ENCODE results near the gene ARHGDIB.
A peak's percentile ranks its signal among the peaks of the same experiment; 100 is the strongest.

The ARHGDIB gene

GRCh38 chr12:14963520-14963919 lies 2.1 kb upstream of the ARHGDIB start:
- DNase-seq (ENCODE audit: low read depth): no peak
- H3K4me3 ChIP-seq (ENCODE audit: low read length): no peak overlapping the region
- no peak for TF ChIP-seq CTCF (IDR thresholded peaks at IDR 0.05; ENCODE audit: insufficient read depth, low read depth, low read length, missing control alignments)

GRCh38 chr12:14962797-14963196 lies 1.4 kb upstream of the ARHGDIB start:
- H3K4me3 ChIP-seq (ENCODE audit: low read length): no peak overlapping the region
- no peak for TF ChIP-seq CTCF (IDR thresholded peaks at IDR 0.05; ENCODE audit: insufficient read depth, low read depth, low read length, missing control alignments)
- no peak for DNase-seq (ENCODE audit: low read depth)

- no peak for DNase-seq (ENCODE audit: low read depth)
- no peak for TF ChIP-seq CTCF (IDR thresholded peaks at IDR 0.05; ENCODE audit: insufficient read depth, low read depth, low read length, missing control alignments)
- no peak overlapping the region for H3K4me3 ChIP-seq (ENCODE audit: low read length)
These were observed 745 bp upstream of the ARHGDIB start for GRCh38 chr12:14962153-14962539.

- H3K4me3 ChIP-seq (ENCODE audit: low read length): no peak overlapping the region
- TF ChIP-seq CTCF (IDR thresholded peaks at IDR 0.05; ENCODE audit: insufficient read depth, low read depth, low read length, missing control alignments): no peak
- DNase-seq (ENCODE audit: low read depth): peak; percentile 65
These were observed 594 bp downstream of the ARHGDIB start for GRCh38 chr12:14960548-14961465.

- no peak for TF ChIP-seq CTCF (IDR thresholded peaks at IDR 0.05; ENCODE audit: insufficient read depth, low read depth, low read length, missing control alignments)
- H3K4me3 ChIP-seq (ENCODE audit: low read length): no peak overlapping the region
- DNase-seq (ENCODE audit: low read depth): no peak
These were observed 1.4 kb downstream of the ARHGDIB start for GRCh38 chr12:14959916-14960496.

- no peak for TF ChIP-seq CTCF (IDR thresholded peaks at IDR 0.05; ENCODE audit: insufficient read depth, low read depth, low read length, missing control alignments)
- no peak for DNase-seq (ENCODE audit: low read depth)
- H3K4me3 ChIP-seq (ENCODE audit: low read length): no peak overlapping the region
These were observed 1.9 kb downstream of the ARHGDIB start for GRCh38 chr12:14959463-14959862.

Measured in epithelial cell of esophagus (primary cell).